ENCODE measurements around the gene KIAA1549. TPM values are rescaled to one million over a fixed set of nuclear protein-coding genes. Genes with fewer than 3 reads are reported as not detected.

Gene KIAA1549
- total and polyA plus RNA-seq, 8 donors, result 0.15 to 7.8 (median 1.4) TPM

- H3K27ac ChIP-seq, result no peak overlapping the region
Measured at GRCh38 chr7:138784692-138785091, 196.5 kb downstream of the KIAA1549 start.

More at GRCh38 chr7:138784692-138785091, 196.5 kb downstream of the KIAA1549 start:
- DNase-seq, result no peak
- TF ChIP-seq POLR2AphosphoS5 (IDR thresholded peaks at IDR 0.05) (no peak), EP300 (IDR thresholded peaks at IDR 0.05) (no peak), CTCF (IDR thresholded peaks at IDR 0.05) (no peak), POLR2A (IDR thresholded peaks at IDR 0.05) (no peak)
- Histone ChIP-seq H3K27me3 (no peaks in the 10 kb centered on the region), H3K9me3 (peaks cover 0 to 9% (median 0%) of the 10 kb centered on the region in 4 donors), H3K4me3 (no peak overlapping the region), H3K36me3 (no peaks in the 10 kb centered on the region), H3K4me1 (no peaks in the 10 kb centered on the region)
- intact Hi-C loops (cut with DNase I; ENCODE audit: low total_unique reads), result no loop called here
- WGBS, 5 donors, result 46 to 74% (median 59%) methylated on average over 4 of the region's 4 CpGs

Small RNA genes lying within 50 kb of the gene (small RNA-seq; reads per million reads assigned to genes)
- gene RNU6-1272P, result 0 reads per million in 4 donors

Other genes starting within 250 kb of the KIAA1549 start
- gene TMEM213, start 183.4 kb downstream of the KIAA1549 start, total RNA-seq, result not detected
- gene TMEM213, start 183.4 kb downstream of the KIAA1549 start, polyA plus RNA-seq, result under 1 TPM in 1 of 3 donors, not detected in 2; 0.08 TPM
- not detected for gene ATP6V0A4, start 183.2 kb downstream of the KIAA1549 start, total RNA-seq
- 1 to 10 TPM in 1 of 3 donors, not detected in 2; 1.0 TPM for gene ATP6V0A4, start 183.2 kb downstream of the KIAA1549 start, polyA plus RNA-seq
- 10 to 100 TPM in 4 of 5 donors, 1 to 10 TPM in 1; 4.7 to 31.9 (median 18.2) TPM for gene ZC3HAV1L, start 54.7 kb upstream of the KIAA1549 start, total RNA-seq
- gene ZC3HAV1L, start 54.7 kb upstream of the KIAA1549 start, polyA plus RNA-seq, result 1 to 10 TPM in 1 of 3 donors, under 1 TPM in 2; 0.33 to 1.3 (median 0.76) TPM
- 10 to 100 TPM in 4 of 5 donors, 1 to 10 TPM in 1; 7.6 to 34.3 (median 20.3) TPM for gene ZC3HAV1, start 128.3 kb upstream of the KIAA1549 start, total RNA-seq
- 1 to 10 TPM; 5.5 to 7.0 (median 5.7) TPM for gene ZC3HAV1, start 128.3 kb upstream of the KIAA1549 start, polyA plus RNA-seq
- 10 to 100 TPM in 3 of 5 donors, 1 to 10 TPM in 2; 4.9 to 23.9 (median 13.8) TPM for gene UBN2, start 249.8 kb upstream of the KIAA1549 start, total RNA-seq
- 1 to 10 TPM in 1 of 3 donors, under 1 TPM in 2; 0.76 to 1.8 (median 1.00) TPM for gene UBN2, start 249.8 kb upstream of the KIAA1549 start, polyA plus RNA-seq

Data from stomach (tissue), 9 donors.